HepG2 (cell line): ENCODE data around the gene PFN1. TPM values are rescaled to one million over a fixed set of nuclear protein-coding genes. Genes with fewer than 3 reads are reported as not detected.

Experiments used
- EED ChIP-seq: sonication (generic); formaldehyde crosslinking; IDR thresholded peaks from 2 replicates; pipeline ENCODE4 v1.5.0; 2020; ENCODE audit warnings: mild to moderate bottlenecking, missing genetic modification reagents
- ETV5 ChIP-seq: IDR thresholded peaks from 2 replicates; pipeline ENCODE4 v1.6.1; 2018; ENCODE audit warnings: missing biosample characterization, missing genetic modification reagents, inconsistent platforms, borderline replicate concordance
- FOXA3 ChIP-seq: IDR thresholded peaks from 2 replicates; pipeline ENCODE4 v1.6.1; 2016; ENCODE audit warnings: missing genetic modification reagents, missing compliant biosample characterization
- FOXM1 ChIP-seq: sonication (generic); formaldehyde crosslinking; IDR thresholded peaks from 2 replicates; pipeline ENCODE4 v1.5.0; 2020; ENCODE audit warnings: missing genetic modification reagents
- FOXP4 ChIP-seq: sonication (generic); formaldehyde crosslinking; IDR thresholded peaks from 2 replicates; pipeline ENCODE4 v1.4.0; 2020; ENCODE audit warnings: missing genetic modification reagents
- KMT2A ChIP-seq: sonication (generic); formaldehyde crosslinking; IDR thresholded peaks from 2 replicates; pipeline ENCODE4 v1.4.0; 2020; ENCODE audit warnings: missing genetic modification reagents
- MNT ChIP-seq: fragments of 450-650 bp; IDR thresholded peaks from 2 replicates; pipeline ENCODE4 v1.6.1; 2016
- PHF21A ChIP-seq: sonication (generic); formaldehyde crosslinking; IDR thresholded peaks from 2 replicates; pipeline ENCODE4 v1.5.0; 2020; ENCODE audit warnings: mild to moderate bottlenecking, missing genetic modification reagents
- RARG ChIP-seq: sonication (generic); formaldehyde crosslinking; IDR thresholded peaks from 2 replicates; pipeline ENCODE4 v1.4.0; 2020; ENCODE audit warnings: low read depth, mild to moderate bottlenecking, missing genetic modification reagents
- RELA ChIP-seq: sonication (generic); formaldehyde crosslinking; IDR thresholded peaks from 2 replicates; pipeline ENCODE4 v1.4.0; 2020; ENCODE audit warnings: missing genetic modification reagents
- SMAD3 ChIP-seq: sonication (generic); formaldehyde crosslinking; IDR thresholded peaks from 2 replicates; pipeline ENCODE4 v1.4.0; 2020; ENCODE audit warnings: missing genetic modification reagents
- TAF1 ChIP-seq: sonication (generic); formaldehyde crosslinking; IDR thresholded peaks from 2 replicates; pipeline ENCODE4 v1.4.0; 2020; ENCODE audit warnings: missing genetic modification reagents
- ZBTB39 ChIP-seq: sonication (generic); formaldehyde crosslinking; IDR thresholded peaks from 2 replicates; pipeline ENCODE4 v1.5.0; 2020; ENCODE audit warnings: missing genetic modification reagents
- ZMAT3 ChIP-seq: sonication (generic); formaldehyde crosslinking; conservative IDR thresholded peaks from 2 replicates; pipeline ENCODE4 v1.7.0; 2021; ENCODE audit warnings: missing genetic modification reagents
- ZNF224 ChIP-seq: sonication (generic); formaldehyde crosslinking; IDR thresholded peaks from 2 replicates; pipeline ENCODE4 v1.5.0; 2020; ENCODE audit warnings: mild to moderate bottlenecking, missing genetic modification reagents
- ZNF225 ChIP-seq: sonication (generic); formaldehyde crosslinking; IDR thresholded peaks from 2 replicates; pipeline ENCODE4 v1.4.0; 2020; ENCODE audit warnings: mild to moderate bottlenecking, missing genetic modification reagents
- ZNF296 ChIP-seq: sonication (generic); formaldehyde crosslinking; conservative IDR thresholded peaks from 2 replicates; pipeline ENCODE4 v1.5.0; 2020; ENCODE audit warnings: mild to moderate bottlenecking, missing genetic modification reagents
- ZNF546 ChIP-seq: sonication (generic); formaldehyde crosslinking; conservative IDR thresholded peaks from 2 replicates; pipeline ENCODE4 v1.8.1; 2023; ENCODE audit warnings: mild to moderate bottlenecking, missing genetic modification reagents
- ZNF704 ChIP-seq: sonication (generic); formaldehyde crosslinking; IDR thresholded peaks from 2 replicates; pipeline ENCODE4 v1.8.1; 2023; ENCODE audit warnings: mild to moderate bottlenecking, inconsistent platforms, moderate library complexity, missing genetic modification reagents, borderline replicate concordance
- ZNF75D ChIP-seq: sonication (generic); formaldehyde crosslinking; IDR thresholded peaks from 2 replicates; pipeline ENCODE4 v1.8.1; 2023; ENCODE audit warnings: missing genetic modification reagents, mild to moderate bottlenecking, borderline replicate concordance
- ZNF772 ChIP-seq: sonication (generic); formaldehyde crosslinking; IDR thresholded peaks from 2 replicates; pipeline ENCODE4 v1.5.0; 2020; ENCODE audit warnings: mild to moderate bottlenecking, missing genetic modification reagents
- ZNF891 ChIP-seq: sonication (generic); formaldehyde crosslinking; IDR thresholded peaks from 2 replicates; pipeline ENCODE4 v1.5.0; 2020; ENCODE audit warnings: mild to moderate bottlenecking, missing genetic modification reagents
- ZSCAN29 ChIP-seq: sonication (generic); formaldehyde crosslinking; conservative IDR thresholded peaks from 2 replicates; pipeline ENCODE4 v1.4.0; 2020; ENCODE audit warnings: mild to moderate bottlenecking, missing genetic modification reagents
- polyA plus RNA-seq, 8 experiments: library from polyadenylated mRNA; depleted of rRNA in 3 of 8; stranded (reverse) in 7 of 8; unstranded in 1 of 8; fragments of >200 nt; fragmentation: Illumina TruSeq in 4 of 8; extraction: Trizol in 4 of 8; gene quantifications; 2 replicates each; pipeline versions ENCODE4 v1.2.1 to v1.2.3, GENCODE V29; 2011 to 2016; ENCODE audit warnings: low read depth in 4 of 8, missing spikeins in 1 of 8, mixed read lengths in 1 of 8; ENCODE audit not compliant: insufficient read depth in 1 of 8
- total RNA-seq, 5 experiments: library from RNA; depleted of rRNA; stranded (reverse); fragments of >200 nt; fragmentation: Illumina TruSeq; extraction: Trizol; gene quantifications; 2 replicates each; pipeline ENCODE4 v1.2.3, GENCODE V29; 2016; ENCODE audit warnings: low read depth in 1 of 5

The PFN1 gene
- total and polyA plus RNA-seq, 2 of the 13 experiments (the other 11 are each of a cell fraction or from before 2014, with no cell fraction given), result 494 to 613 TPM

- TF ChIP-seq SMAD3 (peak; percentile 41; the same call in 1 of the 2 replicates), ZBTB39 (CRISPR knock-in tag) (no peak), FOXA3 (CRISPR knock-in tag) (peak; percentile 61; the same call in 1 of the 2 replicates), ETV5 (CRISPR knock-in tag) (no peak; the same call in 1 of the 2 replicates), ZNF891 (CRISPR knock-in tag) (peak; percentile 68), ZNF224 (CRISPR knock-in tag) (no peak; the same call in 1 of the 2 replicates), ZSCAN29 (no peak; the same call in 1 of the 2 replicates), RARG (no peak), MNT (0 out of 2 replicates have a peak, but pooled peaks have one; percentile 2), KMT2A (CRISPR knock-in tag) (peak; percentile 71; the same call in 1 of the 2 replicates), TAF1 (peak; percentile 92), ZNF296 (CRISPR knock-in tag) (no peak), ZNF772 (CRISPR knock-in tag) (no peak; the same call in 1 of the 2 replicates), ZNF704 (CRISPR knock-in tag) (0 out of 2 replicates have a peak, but pooled peaks have one; percentile 40), PHF21A (peak; percentile 17), ZNF546 (CRISPR knock-in tag) (peak; percentile 86), FOXP4 (CRISPR knock-in tag) (peak; percentile 2; the same call in 1 of the 2 replicates), ZNF225 (peak; percentile 38; the same call in 1 of the 2 replicates), RELA (no peak), ZNF75D (no peak), FOXM1 (no peak), ZMAT3 (CRISPR knock-in tag) (peak; percentile 39; the same call in 1 of the 2 replicates), EED (no peak)
Measured at GRCh38 chr17:4967539-4968485, 19.5 kb upstream of the PFN1 start, which contains the start of gene SPAG7 (continued).
